ENCODE results near the gene MRPL20. TPM values are rescaled to one million over a fixed set of nuclear protein-coding genes. Genes with fewer than 3 reads are reported as not detected.

MRPL20 gene
- total and polyA plus RNA-seq, 9 of the 15 experiments (the other 6 are each of a cell fraction or from before 2014, with no cell fraction given), result 180 to 671 (median 229) TPM

- no peaks in the 10 kb centered on the region for H4K20me1 ChIP-seq (replicated peaks; ENCODE audit: control insufficient read depth, insufficient read depth, low read length)
- WGBS (ENCODE audit: insufficient coverage, low coverage, missing lambda C conversion rate), result 97% methylated on average over 4 of the region's 4 CpGs
- H2AFZ ChIP-seq (ENCODE audit: low read depth, low read length), result no peak overlapping the region
- ChIA-PET CTCF (ENCODE audit: low intra/inter-chr PET ratio) (no interaction called here), POLR2A (interaction anchor here (0.5 to 1.3 kb wide), 6 partner anchors 8 to 273 kb away, joined by 3 to 8 read pairs (median 3); no protein-coding TSS in a partner anchor)
- no TSS peak for BruUV-seq (replicated peaks)
- H3K27ac ChIP-seq (ENCODE audit: extremely low read depth, low read depth, low read length), result no peak overlapping the region
- H3K9me3 ChIP-seq (replicated peaks; ENCODE audit: control insufficient read depth, insufficient read depth, low read depth, low read length), result no peaks in the 10 kb centered on the region
- H3K27me3 ChIP-seq (ENCODE audit: control insufficient read depth in 2 of 2, insufficient read depth in 2 of 2, low read length in 2 of 2), result no peaks in the 10 kb centered on the region
- H3K79me2 ChIP-seq (ENCODE audit: control insufficient read depth, insufficient read depth, low read length), result peaks cover 45% of the 10 kb centered on the region
- no peak overlapping the region for H3K4me3 ChIP-seq
- DNase-seq (ENCODE audit: extremely low read depth in 1 of 4, low spot score in 3 of 4), result peak in 1 of 4 experiments; percentile 11
- in situ Hi-C loops (cut with MboI), result no loop called here
- intact Hi-C loops (cut with micrococcal nuclease), result loop anchor here (10.0 kb wide), 1 partner anchor 122 kb away; the partner anchor contains the start of gene ATAD3A
- ATAC-seq, result no peak
- no peaks in the 10 kb centered on the region for H3K9me1 ChIP-seq (ENCODE audit: control insufficient read depth, insufficient read depth, low read length)
- H3K36me3 ChIP-seq (ENCODE audit: control insufficient read depth, insufficient read depth, low read length), result peaks cover 91% of the 10 kb centered on the region
- H3K9ac ChIP-seq (ENCODE audit: insufficient read depth in 1 of 2, low read depth in 2 of 2, low read length in 2 of 2), result no peak overlapping the region
- no peak overlapping the region for H3K4me2 ChIP-seq (ENCODE audit: insufficient read depth, low read length)
- H3K4me1 ChIP-seq (replicated peaks in 1 of 2; ENCODE audit: control insufficient read depth in 2 of 2, insufficient read depth in 2 of 2, low read length in 2 of 2), result peaks cover 13 to 17% of the 10 kb centered on the region in 2 experiments
- FAIRE-seq, result no peak
- TF ChIP-seq SNAPC5 (CRISPR knock-in tag; IDR thresholded peaks at IDR 0.05) (no peak), POLR2AphosphoS5 (IDR thresholded peaks at IDR 0.05; ENCODE audit: control insufficient read depth, insufficient read depth, low read depth, low read length) (0 out of 2 replicates have a peak, but pooled peaks have one; percentile 39), MCM7 (IDR thresholded peaks at IDR 0.05) (no peak), NFRKB (IDR thresholded peaks at IDR 0.05; ENCODE audit: low read depth) (no peak), SOX6 (IDR thresholded peaks at IDR 0.05) (no peak), RBFOX2 (IDR thresholded peaks at IDR 0.05; ENCODE audit: low read depth, low read length) (peak; percentile 53), CHD4 (IDR thresholded peaks at IDR 0.05; ENCODE audit: insufficient read depth, insufficient replicate concordance, low read depth, low read length, poor library complexity, severe bottlenecking) (no peak), CREB5 (CRISPR knock-in tag; IDR thresholded peaks at IDR 0.05) (no peak)
These were observed 14.1 kb downstream of the MRPL20 start for GRCh38 chr1:1393014-1393413.
